ENCODE results near the gene MLH3. TPM values are rescaled to one million over a fixed set of nuclear protein-coding genes. Genes with fewer than 3 reads are reported as not detected.

MLH3 gene
- total RNA-seq, 1 donor from 2014 or later = 28.2 TPM

Other genes starting within 250 kb of the MLH3 start
- 0.05 and 0.34 TPM in 2 replicates for gene PROX2, start 175.3 kb downstream of the MLH3 start, total RNA-seq
- gene DLST, start 169.6 kb downstream of the MLH3 start, total RNA-seq = 102 and 103 TPM in 2 replicates
- gene RPS6KL1, start 128.2 kb downstream of the MLH3 start, total RNA-seq = 10.8 and 12.0 TPM in 2 replicates
- gene PGF, start 95.9 kb downstream of the MLH3 start, total RNA-seq = 0.34 and 0.39 TPM in 2 replicates
- 46.4 and 50.4 TPM in 2 replicates for gene EIF2B2, start 48.5 kb downstream of the MLH3 start, total RNA-seq
- 42.8 and 43.5 TPM in 2 replicates for gene ACYP1, start 12.6 kb upstream of the MLH3 start, total RNA-seq
- gene ZC2HC1C, start 18.2 kb upstream of the MLH3 start, total RNA-seq = 0.94 and 1.5 TPM in 2 replicates
- gene NEK9, start 75.6 kb upstream of the MLH3 start, total RNA-seq = 58.1 and 69.8 TPM in 2 replicates
- gene TMED10, start 125.1 kb upstream of the MLH3 start, total RNA-seq = 231 and 248 TPM in 2 replicates
- 24.7 and 27.8 TPM in 2 replicates for gene FOS, start 227.4 kb upstream of the MLH3 start, total RNA-seq

All from activated T-helper 2 cell treated with anti-CD3 and anti-CD28 coated beads, Interferon-gamma antibody, Interleukin-2, Interleukin-4, amounts not matched to agents 10 μg/mL and 5 μg/mL and 100 μg/mL, durations not matched to agents 14 hours and 24 hours and 36 hours (primary cell).